Measurements from ENCODE around the gene CDC5L. TPM values are rescaled to one million over a fixed set of nuclear protein-coding genes. Genes with fewer than 3 reads are reported as not detected.

CDC5L gene
- total and polyA plus RNA-seq, 2 experiments from 2014 or later, result 27.0 to 32.5 TPM

DNA sequence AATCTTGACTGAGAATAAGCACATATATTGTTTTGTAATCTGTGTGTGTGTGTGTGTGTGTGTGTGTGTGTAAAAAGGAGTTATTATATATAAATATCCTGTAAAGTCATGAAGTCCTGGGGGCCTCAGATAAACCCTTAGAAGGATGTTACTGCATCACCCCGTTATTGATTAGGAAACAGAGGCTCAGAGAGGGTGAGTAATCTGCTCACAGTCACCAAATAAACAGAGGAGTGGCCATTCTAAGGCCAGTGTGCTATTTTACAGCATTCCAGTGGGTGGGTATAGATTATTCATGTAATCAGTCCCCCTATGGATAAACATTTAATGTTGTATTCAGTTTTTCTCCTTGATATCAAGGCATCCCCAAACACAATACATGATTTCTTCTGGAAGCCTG is 87.1 kb downstream of the CDC5L start:
- no peak overlapping the region for H3K4me3 ChIP-seq
- H3K27ac ChIP-seq (ENCODE audit: low read depth), result no peak overlapping the region
- 0 out of 2 replicates have a peak, but pooled peaks cover 3% of the 10 kb centered on the region for H3F3A ChIP-seq (replicated peaks; ENCODE audit: low read depth)
- Mint-ChIP-seq H3K36me3 (ENCODE audit: low read depth) (no peaks in the 10 kb centered on the region), H3K27ac (no peak overlapping the region), H3K4me3 (no peak overlapping the region), H3K4me1 (peaks cover 29% of the 10 kb centered on the region), H3K27me3 (ENCODE audit: insufficient read depth, low read depth, poor library complexity) (peaks cover 9% of the 10 kb centered on the region), H3K9me3 (no peaks in the 10 kb centered on the region)
- no peaks in the 10 kb centered on the region for H4K20me1 ChIP-seq (replicated peaks; ENCODE audit: insufficient read depth)
- ATAC-seq (no peak), DNase-seq (ENCODE audit: low spot score) (no peak)
- no peaks in the 10 kb centered on the region for H3K36me3 ChIP-seq (ENCODE audit: insufficient read depth)
- H2AFZ ChIP-seq, result no peak overlapping the region
- H3K79me2 ChIP-seq (replicated peaks; ENCODE audit: insufficient read depth), result no peaks in the 10 kb centered on the region
- no peaks in the 10 kb centered on the region for H3K9me2 ChIP-seq (ENCODE audit: insufficient read depth)
- TF ChIP-seq, protein P1, sequence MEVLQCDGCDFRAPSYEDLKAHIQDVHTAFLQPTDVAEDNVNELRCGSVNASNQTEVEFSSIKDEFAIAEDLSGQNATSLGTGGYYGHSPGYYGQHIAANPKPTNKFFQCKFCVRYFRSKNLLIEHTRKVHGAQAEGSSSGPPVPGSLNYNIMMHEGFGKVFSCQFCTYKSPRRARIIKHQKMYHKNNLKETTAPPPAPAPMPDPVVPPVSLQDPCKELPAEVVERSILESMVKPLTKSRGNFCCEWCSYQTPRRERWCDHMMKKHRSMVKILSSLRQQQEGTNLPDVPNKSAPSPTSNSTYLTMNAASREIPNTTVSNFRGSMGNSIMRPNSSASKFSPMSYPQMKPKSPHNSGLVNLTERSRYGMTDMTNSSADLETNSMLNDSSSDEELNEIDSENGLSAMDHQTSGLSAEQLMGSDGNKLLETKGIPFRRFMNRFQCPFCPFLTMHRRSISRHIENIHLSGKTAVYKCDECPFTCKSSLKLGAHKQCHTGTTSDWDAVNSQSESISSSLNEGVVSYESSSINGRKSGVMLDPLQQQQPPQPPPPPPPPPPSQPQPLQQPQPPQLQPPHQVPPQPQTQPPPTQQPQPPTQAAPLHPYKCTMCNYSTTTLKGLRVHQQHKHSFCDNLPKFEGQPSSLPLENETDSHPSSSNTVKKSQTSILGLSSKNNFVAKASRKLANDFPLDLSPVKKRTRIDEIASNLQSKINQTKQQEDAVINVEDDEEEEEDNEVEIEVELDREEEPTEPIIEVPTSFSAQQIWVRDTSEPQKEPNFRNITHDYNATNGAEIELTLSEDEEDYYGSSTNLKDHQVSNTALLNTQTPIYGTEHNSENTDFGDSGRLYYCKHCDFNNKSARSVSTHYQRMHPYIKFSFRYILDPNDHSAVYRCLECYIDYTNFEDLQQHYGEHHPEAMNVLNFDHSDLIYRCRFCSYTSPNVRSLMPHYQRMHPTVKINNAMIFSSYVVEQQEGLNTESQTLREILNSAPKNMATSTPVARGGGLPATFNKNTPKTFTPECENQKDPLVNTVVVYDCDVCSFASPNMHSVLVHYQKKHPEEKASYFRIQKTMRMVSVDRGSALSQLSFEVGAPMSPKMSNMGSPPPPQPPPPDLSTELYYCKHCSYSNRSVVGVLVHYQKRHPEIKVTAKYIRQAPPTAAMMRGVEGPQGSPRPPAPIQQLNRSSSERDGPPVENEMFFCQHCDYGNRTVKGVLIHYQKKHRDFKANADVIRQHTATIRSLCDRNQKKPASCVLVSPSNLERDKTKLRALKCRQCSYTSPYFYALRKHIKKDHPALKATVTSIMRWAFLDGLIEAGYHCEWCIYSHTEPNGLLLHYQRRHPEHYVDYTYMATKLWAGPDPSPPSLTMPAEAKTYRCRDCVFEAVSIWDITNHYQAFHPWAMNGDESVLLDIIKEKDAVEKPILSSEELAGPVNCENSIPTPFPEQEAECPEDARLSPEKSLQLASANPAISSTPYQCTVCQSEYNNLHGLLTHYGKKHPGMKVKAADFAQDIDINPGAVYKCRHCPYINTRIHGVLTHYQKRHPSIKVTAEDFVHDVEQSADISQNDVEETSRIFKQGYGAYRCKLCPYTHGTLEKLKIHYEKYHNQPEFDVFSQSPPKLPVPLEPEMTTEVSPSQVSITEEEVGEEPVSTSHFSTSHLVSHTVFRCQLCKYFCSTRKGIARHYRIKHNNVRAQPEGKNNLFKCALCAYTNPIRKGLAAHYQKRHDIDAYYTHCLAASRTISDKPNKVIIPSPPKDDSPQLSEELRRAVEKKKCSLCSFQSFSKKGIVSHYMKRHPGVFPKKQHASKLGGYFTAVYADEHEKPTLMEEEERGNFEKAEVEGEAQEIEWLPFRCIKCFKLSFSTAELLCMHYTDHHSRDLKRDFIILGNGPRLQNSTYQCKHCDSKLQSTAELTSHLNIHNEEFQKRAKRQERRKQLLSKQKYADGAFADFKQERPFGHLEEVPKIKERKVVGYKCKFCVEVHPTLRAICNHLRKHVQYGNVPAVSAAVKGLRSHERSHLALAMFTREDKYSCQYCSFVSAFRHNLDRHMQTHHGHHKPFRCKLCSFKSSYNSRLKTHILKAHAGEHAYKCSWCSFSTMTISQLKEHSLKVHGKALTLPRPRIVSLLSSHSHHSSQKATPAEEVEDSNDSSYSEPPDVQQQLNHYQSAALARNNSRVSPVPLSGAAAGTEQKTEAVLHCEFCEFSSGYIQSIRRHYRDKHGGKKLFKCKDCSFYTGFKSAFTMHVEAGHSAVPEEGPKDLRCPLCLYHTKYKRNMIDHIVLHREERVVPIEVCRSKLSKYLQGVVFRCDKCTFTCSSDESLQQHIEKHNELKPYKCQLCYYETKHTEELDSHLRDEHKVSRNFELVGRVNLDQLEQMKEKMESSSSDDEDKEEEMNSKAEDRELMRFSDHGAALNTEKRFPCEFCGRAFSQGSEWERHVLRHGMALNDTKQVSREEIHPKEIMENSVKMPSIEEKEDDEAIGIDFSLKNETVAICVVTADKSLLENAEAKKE (CRISPR knock-in tag; IDR thresholded peaks at IDR 0.05), result no peak
- TF ChIP-seq ZNF331 (CRISPR knock-in tag; IDR thresholded peaks at IDR 0.05; ENCODE audit: low read depth) (no peak), POLR2AphosphoS5 (IDR thresholded peaks at IDR 0.05; ENCODE audit: low read depth) (no peak), EZH2 (IDR thresholded peaks at IDR 0.05; ENCODE audit: low read depth, unreplicated experiment) (no peak), NANOG (IDR thresholded peaks at IDR 0.05; ENCODE audit: borderline replicate concordance) (no peak), ZNF114 (CRISPR knock-in tag; IDR thresholded peaks at IDR 0.05) (no peak), EZH2phosphoT487 (IDR thresholded peaks at IDR 0.05; ENCODE audit: unreplicated experiment) (no peak), STAT1 (IDR thresholded peaks at IDR 0.05; ENCODE audit: unreplicated experiment) (no peak), CREB1 (CRISPR knock-in tag; IDR thresholded peaks at IDR 0.05; ENCODE audit: low read depth) (no peak), JUNB (IDR thresholded peaks at IDR 0.05; ENCODE audit: unreplicated experiment) (no peak)
- TF ChIP-seq, protein P2, sequence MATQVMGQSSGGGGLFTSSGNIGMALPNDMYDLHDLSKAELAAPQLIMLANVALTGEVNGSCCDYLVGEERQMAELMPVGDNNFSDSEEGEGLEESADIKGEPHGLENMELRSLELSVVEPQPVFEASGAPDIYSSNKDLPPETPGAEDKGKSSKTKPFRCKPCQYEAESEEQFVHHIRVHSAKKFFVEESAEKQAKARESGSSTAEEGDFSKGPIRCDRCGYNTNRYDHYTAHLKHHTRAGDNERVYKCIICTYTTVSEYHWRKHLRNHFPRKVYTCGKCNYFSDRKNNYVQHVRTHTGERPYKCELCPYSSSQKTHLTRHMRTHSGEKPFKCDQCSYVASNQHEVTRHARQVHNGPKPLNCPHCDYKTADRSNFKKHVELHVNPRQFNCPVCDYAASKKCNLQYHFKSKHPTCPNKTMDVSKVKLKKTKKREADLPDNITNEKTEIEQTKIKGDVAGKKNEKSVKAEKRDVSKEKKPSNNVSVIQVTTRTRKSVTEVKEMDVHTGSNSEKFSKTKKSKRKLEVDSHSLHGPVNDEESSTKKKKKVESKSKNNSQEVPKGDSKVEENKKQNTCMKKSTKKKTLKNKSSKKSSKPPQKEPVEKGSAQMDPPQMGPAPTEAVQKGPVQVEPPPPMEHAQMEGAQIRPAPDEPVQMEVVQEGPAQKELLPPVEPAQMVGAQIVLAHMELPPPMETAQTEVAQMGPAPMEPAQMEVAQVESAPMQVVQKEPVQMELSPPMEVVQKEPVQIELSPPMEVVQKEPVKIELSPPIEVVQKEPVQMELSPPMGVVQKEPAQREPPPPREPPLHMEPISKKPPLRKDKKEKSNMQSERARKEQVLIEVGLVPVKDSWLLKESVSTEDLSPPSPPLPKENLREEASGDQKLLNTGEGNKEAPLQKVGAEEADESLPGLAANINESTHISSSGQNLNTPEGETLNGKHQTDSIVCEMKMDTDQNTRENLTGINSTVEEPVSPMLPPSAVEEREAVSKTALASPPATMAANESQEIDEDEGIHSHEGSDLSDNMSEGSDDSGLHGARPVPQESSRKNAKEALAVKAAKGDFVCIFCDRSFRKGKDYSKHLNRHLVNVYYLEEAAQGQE (IDR thresholded peaks at IDR 0.05; ENCODE audit: unreplicated experiment), result no peak
- TF ChIP-seq, protein P3, sequence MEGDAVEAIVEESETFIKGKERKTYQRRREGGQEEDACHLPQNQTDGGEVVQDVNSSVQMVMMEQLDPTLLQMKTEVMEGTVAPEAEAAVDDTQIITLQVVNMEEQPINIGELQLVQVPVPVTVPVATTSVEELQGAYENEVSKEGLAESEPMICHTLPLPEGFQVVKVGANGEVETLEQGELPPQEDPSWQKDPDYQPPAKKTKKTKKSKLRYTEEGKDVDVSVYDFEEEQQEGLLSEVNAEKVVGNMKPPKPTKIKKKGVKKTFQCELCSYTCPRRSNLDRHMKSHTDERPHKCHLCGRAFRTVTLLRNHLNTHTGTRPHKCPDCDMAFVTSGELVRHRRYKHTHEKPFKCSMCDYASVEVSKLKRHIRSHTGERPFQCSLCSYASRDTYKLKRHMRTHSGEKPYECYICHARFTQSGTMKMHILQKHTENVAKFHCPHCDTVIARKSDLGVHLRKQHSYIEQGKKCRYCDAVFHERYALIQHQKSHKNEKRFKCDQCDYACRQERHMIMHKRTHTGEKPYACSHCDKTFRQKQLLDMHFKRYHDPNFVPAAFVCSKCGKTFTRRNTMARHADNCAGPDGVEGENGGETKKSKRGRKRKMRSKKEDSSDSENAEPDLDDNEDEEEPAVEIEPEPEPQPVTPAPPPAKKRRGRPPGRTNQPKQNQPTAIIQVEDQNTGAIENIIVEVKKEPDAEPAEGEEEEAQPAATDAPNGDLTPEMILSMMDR (conservative IDR thresholded peaks at IDR 0.05; ENCODE audit: low read depth in 2 of 2), result no peak
- TF ChIP-seq, protein P4, sequence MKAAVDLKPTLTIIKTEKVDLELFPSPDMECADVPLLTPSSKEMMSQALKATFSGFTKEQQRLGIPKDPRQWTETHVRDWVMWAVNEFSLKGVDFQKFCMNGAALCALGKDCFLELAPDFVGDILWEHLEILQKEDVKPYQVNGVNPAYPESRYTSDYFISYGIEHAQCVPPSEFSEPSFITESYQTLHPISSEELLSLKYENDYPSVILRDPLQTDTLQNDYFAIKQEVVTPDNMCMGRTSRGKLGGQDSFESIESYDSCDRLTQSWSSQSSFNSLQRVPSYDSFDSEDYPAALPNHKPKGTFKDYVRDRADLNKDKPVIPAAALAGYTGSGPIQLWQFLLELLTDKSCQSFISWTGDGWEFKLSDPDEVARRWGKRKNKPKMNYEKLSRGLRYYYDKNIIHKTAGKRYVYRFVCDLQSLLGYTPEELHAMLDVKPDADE (IDR thresholded peaks at IDR 0.05), result no peak
- H3K4me2 ChIP-seq, result no peak overlapping the region
- H3K4me1 ChIP-seq (ENCODE audit: insufficient read depth), result peaks cover 23% of the 10 kb centered on the region
- no peaks in the 10 kb centered on the region for H3K27me3 ChIP-seq (ENCODE audit: insufficient read depth)

All from GM23338 (cell line).